ENCODE data around the gene CPSF4.

DNA sequence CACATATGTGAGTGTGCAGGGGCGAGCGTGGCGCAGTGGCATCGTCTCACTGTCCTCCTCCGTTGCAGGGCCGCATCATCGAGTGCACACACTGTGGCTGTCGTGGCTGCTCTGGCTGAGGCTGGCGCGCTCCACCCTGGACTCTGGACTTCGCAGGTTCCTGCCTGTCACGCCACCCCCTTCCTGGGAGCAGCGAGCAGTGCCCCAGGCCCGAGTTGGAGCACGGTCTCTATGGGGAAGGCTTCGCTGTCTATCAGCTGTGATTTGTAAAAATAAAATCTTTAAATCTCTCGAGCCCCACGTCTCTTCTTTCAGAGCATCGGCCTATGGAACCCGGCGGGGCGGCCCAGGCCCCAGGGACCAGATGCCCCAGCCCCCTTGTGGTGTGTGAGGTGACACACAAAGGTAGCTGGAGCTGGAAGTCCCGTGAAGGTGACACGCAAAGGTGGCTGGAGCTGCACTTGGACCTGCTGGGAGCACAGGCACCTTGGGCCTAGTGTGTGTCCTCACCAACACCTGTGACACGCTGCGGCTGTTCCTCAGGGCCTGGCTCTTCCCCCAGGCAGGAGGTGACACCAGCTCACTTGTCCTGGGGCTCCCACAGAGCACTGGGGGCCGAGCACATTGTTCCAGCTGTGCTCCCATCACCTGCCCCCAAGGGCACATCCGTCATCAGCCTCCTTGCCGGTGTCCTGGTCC, 19.3 kb upstream of the CPSF4 start:
- TF ChIP-seq, protein P1, sequence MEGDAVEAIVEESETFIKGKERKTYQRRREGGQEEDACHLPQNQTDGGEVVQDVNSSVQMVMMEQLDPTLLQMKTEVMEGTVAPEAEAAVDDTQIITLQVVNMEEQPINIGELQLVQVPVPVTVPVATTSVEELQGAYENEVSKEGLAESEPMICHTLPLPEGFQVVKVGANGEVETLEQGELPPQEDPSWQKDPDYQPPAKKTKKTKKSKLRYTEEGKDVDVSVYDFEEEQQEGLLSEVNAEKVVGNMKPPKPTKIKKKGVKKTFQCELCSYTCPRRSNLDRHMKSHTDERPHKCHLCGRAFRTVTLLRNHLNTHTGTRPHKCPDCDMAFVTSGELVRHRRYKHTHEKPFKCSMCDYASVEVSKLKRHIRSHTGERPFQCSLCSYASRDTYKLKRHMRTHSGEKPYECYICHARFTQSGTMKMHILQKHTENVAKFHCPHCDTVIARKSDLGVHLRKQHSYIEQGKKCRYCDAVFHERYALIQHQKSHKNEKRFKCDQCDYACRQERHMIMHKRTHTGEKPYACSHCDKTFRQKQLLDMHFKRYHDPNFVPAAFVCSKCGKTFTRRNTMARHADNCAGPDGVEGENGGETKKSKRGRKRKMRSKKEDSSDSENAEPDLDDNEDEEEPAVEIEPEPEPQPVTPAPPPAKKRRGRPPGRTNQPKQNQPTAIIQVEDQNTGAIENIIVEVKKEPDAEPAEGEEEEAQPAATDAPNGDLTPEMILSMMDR (tag by site-specific recombination; IDR thresholded peaks at IDR 0.05): no peak
- TF ChIP-seq ZNF223 (tag by site-specific recombination; IDR thresholded peaks at IDR 0.05) (no peak), ZNF10 (tag by site-specific recombination; IDR thresholded peaks at IDR 0.05) (no peak), ZNF24 (tag by site-specific recombination; IDR thresholded peaks at IDR 0.05) (no peak)
- TF ChIP-seq, protein P2, sequence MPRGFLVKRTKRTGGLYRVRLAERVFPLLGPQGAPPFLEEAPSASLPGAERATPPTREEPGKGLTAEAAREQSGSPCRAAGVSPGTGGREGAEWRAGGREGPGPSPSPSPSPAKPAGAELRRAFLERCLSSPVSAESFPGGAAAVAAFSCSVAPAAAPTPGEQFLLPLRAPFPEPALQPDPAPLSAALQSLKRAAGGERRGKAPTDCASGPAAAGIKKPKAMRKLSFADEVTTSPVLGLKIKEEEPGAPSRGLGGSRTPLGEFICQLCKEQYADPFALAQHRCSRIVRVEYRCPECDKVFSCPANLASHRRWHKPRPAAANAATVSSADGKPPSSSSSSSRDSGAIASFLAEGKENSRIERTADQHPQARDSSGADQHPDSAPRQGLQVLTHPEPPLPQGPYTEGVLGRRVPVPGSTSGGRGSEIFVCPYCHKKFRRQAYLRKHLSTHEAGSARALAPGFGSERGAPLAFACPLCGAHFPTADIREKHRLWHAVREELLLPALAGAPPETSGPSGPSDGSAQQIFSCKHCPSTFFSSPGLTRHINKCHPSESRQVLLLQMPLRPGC (tag by site-specific recombination; IDR thresholded peaks at IDR 0.05): no peak
- TF ChIP-seq, protein P3, sequence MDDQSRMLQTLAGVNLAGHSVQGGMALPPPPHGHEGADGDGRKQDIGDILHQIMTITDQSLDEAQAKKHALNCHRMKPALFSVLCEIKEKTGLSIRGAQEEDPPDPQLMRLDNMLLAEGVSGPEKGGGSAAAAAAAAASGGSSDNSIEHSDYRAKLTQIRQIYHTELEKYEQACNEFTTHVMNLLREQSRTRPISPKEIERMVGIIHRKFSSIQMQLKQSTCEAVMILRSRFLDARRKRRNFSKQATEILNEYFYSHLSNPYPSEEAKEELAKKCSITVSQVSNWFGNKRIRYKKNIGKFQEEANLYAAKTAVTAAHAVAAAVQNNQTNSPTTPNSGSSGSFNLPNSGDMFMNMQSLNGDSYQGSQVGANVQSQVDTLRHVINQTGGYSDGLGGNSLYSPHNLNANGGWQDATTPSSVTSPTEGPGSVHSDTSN (CRISPR knock-in tag; IDR thresholded peaks at IDR 0.05): no peak
